Measurements from ENCODE around the gene ARPC4. TPM values are rescaled to one million over a fixed set of nuclear protein-coding genes. Genes with fewer than 3 reads are reported as not detected.

Gene ARPC4
- total and polyA plus RNA-seq, 2 of the 13 experiments (the other 11 are each of a cell fraction or from before 2014, with no cell fraction given): 30.1 to 83.6 TPM

DNA sequence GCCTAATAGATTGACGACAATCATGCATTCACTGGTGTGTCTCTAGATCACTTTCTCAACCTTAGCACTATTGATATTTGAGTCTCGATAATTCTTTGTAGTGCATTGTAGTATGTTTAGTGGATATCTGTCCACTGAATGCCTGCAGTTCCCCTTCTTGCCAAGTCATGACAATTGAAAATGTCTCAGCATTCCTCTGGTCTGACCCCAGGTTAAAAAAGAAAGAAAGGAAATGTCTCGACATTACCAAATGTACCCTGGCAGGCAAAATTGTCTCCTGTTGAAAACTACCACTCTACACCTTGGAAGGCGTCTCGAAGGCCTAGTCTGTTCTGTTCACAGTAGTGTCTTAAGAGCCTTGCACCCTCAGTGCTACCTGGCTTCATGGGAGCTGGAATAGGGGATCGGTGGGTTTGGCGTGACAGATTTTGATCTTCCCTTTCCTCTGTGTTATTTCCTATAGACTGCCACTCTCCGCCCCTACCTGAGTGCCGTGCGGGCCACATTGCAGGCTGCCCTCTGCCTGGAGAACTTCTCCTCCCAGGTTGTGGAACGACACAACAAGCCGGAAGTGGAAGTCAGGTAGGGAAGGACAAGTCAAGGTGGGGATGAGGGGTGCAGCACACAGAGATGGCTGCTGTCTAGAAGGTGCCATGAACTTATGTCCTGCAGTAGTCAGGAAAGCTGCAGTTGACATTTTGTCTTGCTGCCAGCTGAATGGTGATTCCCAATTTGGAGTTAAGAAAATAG is 4.5 kb downstream of the ARPC4 start:
- Histone ChIP-seq H3K4me2 (ENCODE audit: low read depth, low read length) (no peak overlapping the region), H3K9me3 (ENCODE audit: low read length) (no peaks in the 10 kb centered on the region), H3K4me3 (replicated peaks in 1 of 3; ENCODE audit: insufficient read depth in 1 of 3, low read depth in 2 of 3, low read length in 3 of 3) (no peak overlapping the region), H4K20me1 (ENCODE audit: insufficient read depth, low read length) (no peaks in the 10 kb centered on the region; the same call in 1 of the 2 replicates), H2AFZ (ENCODE audit: low read length) (no peak overlapping the region), H3K27me3 (ENCODE audit: control insufficient read depth in 1 of 2, insufficient read depth in 2 of 2, low read length in 2 of 2) (peaks cover 0 to 5% of the 10 kb centered on the region in 2 experiments; a peak in 1 of 5 replicates), H3K9ac (ENCODE audit: insufficient read depth, low read depth, low read length) (no peak overlapping the region), H3K36me3 (replicated peaks in 1 of 2; ENCODE audit: control insufficient read depth in 1 of 2, insufficient read depth in 2 of 2, low read length in 2 of 2) (peaks cover 21 to 47% of the 10 kb centered on the region in 2 experiments), H3K4me1 (ENCODE audit: insufficient read depth, low read length) (peaks cover 13% of the 10 kb centered on the region), H3K79me2 (ENCODE audit: insufficient read depth, low read length) (peaks cover 25% of the 10 kb centered on the region), H3K27ac (ENCODE audit: extremely low read length, insufficient read depth, low read length) (no peak overlapping the region)
- ATAC-seq (no peak), FAIRE-seq (no peak), DNase-seq (ENCODE audit: low spot score) (no peak)
- 98% methylated on average over 12 of the region's 12 CpGs for WGBS (ENCODE audit: low lambda C conversion rate)
- no TSS peak for BruUV-seq (replicated peaks)
- in situ Hi-C loops (cut with HindIII; ENCODE audit: extremely low pct_ligation_motif_present, low pct_unique_long_range_greater_than_20kb) (no loop called here), intact Hi-C loops (cut with micrococcal nuclease; ENCODE audit: unreplicated experiment) (no loop called here)
- CTCF ChIA-PET (ENCODE audit: low intra/inter-chr PET ratio, low total read pairs): no interaction called here
- POLR2A ChIA-PET: interaction anchor here (1.3 kb wide), 1 partner anchor 11 kb away, joined by 3 read pairs; no protein-coding TSS in a partner anchor
- TF ChIP-seq, protein P1, sequence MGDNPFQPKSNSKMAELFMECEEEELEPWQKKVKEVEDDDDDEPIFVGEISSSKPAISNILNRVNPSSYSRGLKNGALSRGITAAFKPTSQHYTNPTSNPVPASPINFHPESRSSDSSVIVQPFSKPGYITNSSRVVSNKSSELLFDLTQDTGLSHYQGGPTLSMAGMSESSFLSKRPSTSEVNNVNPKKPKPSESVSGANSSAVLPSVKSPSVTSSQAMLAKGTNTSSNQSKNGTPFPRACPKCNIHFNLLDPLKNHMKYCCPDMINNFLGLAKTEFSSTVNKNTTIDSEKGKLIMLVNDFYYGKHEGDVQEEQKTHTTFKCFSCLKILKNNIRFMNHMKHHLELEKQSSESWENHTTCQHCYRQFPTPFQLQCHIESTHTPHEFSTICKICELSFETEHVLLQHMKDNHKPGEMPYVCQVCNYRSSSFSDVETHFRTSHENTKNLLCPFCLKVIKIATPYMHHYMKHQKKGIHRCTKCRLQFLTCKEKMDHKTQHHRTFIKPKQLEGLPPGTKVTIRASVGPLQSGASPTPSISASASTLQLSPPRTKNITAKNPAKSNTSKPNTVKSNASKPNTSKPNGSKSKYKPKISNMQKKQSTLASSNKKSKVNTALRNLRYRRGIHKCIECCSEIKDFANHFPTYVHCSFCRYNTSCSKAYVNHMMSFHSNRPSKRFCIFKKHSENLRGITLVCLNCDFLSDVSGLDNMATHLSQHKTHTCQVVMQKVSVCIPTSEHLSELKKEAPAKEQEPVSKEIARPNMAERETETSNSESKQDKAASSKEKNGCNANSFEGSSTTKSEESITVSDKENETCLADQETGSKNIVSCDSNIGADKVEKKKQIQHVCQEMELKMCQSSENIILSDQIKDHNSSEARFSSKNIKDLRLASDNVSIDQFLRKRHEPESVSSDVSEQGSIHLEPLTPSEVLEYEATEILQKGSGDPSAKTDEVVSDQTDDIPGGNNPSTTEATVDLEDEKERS (CRISPR knock-in tag; IDR thresholded peaks at IDR 0.05): no peak
- TF ChIP-seq NCOA2 (CRISPR knock-in tag; IDR thresholded peaks at IDR 0.05): no peak
- TF ChIP-seq, protein P2, sequence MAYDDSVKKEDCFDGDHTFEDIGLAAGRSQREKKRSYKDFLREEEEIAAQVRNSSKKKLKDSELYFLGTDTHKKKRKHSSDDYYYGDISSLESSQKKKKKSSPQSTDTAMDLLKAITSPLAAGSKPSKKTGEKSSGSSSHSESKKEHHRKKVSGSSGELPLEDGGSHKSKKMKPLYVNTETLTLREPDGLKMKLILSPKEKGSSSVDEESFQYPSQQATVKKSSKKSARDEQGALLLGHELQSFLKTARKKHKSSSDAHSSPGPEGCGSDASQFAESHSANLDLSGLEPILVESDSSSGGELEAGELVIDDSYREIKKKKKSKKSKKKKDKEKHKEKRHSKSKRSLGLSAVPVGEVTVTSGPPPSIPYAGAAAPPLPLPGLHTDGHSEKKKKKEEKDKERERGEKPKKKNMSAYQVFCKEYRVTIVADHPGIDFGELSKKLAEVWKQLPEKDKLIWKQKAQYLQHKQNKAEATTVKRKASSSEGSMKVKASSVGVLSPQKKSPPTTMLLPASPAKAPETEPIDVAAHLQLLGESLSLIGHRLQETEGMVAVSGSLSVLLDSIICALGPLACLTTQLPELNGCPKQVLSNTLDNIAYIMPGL (CRISPR knock-in tag; IDR thresholded peaks at IDR 0.05; ENCODE audit: borderline replicate concordance in 1 of 2, low read depth in 1 of 2): no peak
- TF ChIP-seq AGO2 (optimal IDR thresholded peaks at IDR 0.05; ENCODE audit: low read depth, low read length): no peak
- TF ChIP-seq KLF16 (CRISPR knock-in tag; IDR thresholded peaks at IDR 0.05): no peak
- TF ChIP-seq, protein P3, sequence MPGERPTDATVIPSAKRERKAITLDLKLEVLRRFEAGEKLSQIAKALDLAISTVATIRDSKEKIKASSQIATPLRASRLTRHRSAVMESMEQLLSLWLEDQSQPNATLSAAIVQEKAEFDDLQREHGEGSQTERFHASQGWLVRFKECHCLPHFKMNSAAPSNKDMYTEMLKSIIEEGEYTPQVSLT (CRISPR knock-in tag; IDR thresholded peaks at IDR 0.05; ENCODE audit: borderline replicate concordance, low read depth): no peak
- TF ChIP-seq ZNF317 (CRISPR knock-in tag; IDR thresholded peaks at IDR 0.05): no peak
- no peak for TF ChIP-seq ZNF644 (CRISPR knock-in tag; IDR thresholded peaks at IDR 0.05; ENCODE audit: low read depth)
- TF ChIP-seq, protein P4, sequence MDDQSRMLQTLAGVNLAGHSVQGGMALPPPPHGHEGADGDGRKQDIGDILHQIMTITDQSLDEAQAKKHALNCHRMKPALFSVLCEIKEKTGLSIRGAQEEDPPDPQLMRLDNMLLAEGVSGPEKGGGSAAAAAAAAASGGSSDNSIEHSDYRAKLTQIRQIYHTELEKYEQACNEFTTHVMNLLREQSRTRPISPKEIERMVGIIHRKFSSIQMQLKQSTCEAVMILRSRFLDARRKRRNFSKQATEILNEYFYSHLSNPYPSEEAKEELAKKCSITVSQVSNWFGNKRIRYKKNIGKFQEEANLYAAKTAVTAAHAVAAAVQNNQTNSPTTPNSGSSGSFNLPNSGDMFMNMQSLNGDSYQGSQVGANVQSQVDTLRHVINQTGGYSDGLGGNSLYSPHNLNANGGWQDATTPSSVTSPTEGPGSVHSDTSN (CRISPR knock-in tag; IDR thresholded peaks at IDR 0.05; ENCODE audit: borderline replicate concordance): no peak
- TF ChIP-seq, protein P5, sequence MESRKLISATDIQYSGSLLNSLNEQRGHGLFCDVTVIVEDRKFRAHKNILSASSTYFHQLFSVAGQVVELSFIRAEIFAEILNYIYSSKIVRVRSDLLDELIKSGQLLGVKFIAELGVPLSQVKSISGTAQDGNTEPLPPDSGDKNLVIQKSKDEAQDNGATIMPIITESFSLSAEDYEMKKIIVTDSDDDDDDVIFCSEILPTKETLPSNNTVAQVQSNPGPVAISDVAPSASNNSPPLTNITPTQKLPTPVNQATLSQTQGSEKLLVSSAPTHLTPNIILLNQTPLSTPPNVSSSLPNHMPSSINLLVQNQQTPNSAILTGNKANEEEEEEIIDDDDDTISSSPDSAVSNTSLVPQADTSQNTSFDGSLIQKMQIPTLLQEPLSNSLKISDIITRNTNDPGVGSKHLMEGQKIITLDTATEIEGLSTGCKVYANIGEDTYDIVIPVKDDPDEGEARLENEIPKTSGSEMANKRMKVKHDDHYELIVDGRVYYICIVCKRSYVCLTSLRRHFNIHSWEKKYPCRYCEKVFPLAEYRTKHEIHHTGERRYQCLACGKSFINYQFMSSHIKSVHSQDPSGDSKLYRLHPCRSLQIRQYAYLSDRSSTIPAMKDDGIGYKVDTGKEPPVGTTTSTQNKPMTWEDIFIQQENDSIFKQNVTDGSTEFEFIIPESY (CRISPR knock-in tag; IDR thresholded peaks at IDR 0.05): no peak
- no peak for TF ChIP-seq ZNF674 (CRISPR knock-in tag; IDR thresholded peaks at IDR 0.05; ENCODE audit: low read depth)
- TF ChIP-seq DR1 (CRISPR knock-in tag; IDR thresholded peaks at IDR 0.05): no peak
- TF ChIP-seq, protein P6, sequence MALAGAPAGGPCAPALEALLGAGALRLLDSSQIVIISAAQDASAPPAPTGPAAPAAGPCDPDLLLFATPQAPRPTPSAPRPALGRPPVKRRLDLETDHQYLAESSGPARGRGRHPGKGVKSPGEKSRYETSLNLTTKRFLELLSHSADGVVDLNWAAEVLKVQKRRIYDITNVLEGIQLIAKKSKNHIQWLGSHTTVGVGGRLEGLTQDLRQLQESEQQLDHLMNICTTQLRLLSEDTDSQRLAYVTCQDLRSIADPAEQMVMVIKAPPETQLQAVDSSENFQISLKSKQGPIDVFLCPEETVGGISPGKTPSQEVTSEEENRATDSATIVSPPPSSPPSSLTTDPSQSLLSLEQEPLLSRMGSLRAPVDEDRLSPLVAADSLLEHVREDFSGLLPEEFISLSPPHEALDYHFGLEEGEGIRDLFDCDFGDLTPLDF (CRISPR knock-in tag; IDR thresholded peaks at IDR 0.05): no peak

Data from HepG2 (cell line).